ENCODE results near the gene ZNF516. TPM values are rescaled to one million over a fixed set of nuclear protein-coding genes. Genes with fewer than 3 reads are reported as not detected.
A peak's percentile ranks its signal among the peaks of the same experiment; 100 is the strongest.

Gene ZNF516
- total and polyA plus RNA-seq, 2 of the 4 experiments (the other 2 are of a cell fraction): 7.9 to 16.9 TPM

DNA sequence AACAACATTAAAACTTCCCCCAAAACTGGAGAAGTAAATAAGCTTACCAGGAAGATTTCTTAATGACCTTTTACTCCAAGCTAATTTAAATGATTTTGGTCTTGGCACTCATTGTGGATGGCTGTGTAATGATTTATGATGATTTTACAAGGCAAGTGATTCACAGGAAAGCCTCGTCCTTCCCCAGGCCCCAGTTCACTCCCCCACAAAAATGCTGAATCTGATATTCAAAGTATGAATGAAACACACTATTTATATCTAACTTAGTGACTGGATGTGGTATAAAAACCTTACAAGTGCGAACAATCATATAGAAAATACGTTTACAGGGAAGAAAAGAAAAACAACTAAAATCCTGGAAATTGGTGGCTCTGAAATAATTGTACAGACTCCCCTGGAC, 49.8 kb downstream of the ZNF516 start:
- in situ Hi-C loops (cut with MboI; ENCODE audit: low sequenced_read_pairs) (no loop called here), intact Hi-C loops (cut with micrococcal nuclease) (no loop called here), dilution Hi-C loops (cut with HindIII; ENCODE audit: low sequenced_read_pairs, unreplicated experiment) (no loop called here)
- peak overlapping the region; percentile 56 for H3K27ac ChIP-seq (ENCODE audit: insufficient read depth, low read length)
- TF ChIP-seq NFE2L2 (IDR thresholded peaks at IDR 0.05; ENCODE audit: low read depth, low read length): no peak
- TF ChIP-seq RFX5 (IDR thresholded peaks at IDR 0.05; ENCODE audit: low read depth, low read length): no peak
- TF ChIP-seq MXI1 (IDR thresholded peaks at IDR 0.05; ENCODE audit: borderline replicate concordance, low read depth, low read length): no peak
- peak; percentile 71 for TF ChIP-seq MAFK (IDR thresholded peaks at IDR 0.05; ENCODE audit: low read depth, low read length)
- TF ChIP-seq RCOR1 (IDR thresholded peaks at IDR 0.05; ENCODE audit: insufficient replicate concordance, low read length): no peak
- TF ChIP-seq RAD21 (IDR thresholded peaks at IDR 0.05; ENCODE audit: low read length): no peak
- TF ChIP-seq CHD1 (IDR thresholded peaks at IDR 0.05; ENCODE audit: low read depth, low read length): no peak
- no peak for TF ChIP-seq MAZ (IDR thresholded peaks at IDR 0.05; ENCODE audit: borderline replicate concordance, low read depth, low read length)
- no peak for TF ChIP-seq SMC3 (IDR thresholded peaks at IDR 0.05; ENCODE audit: low read depth, low read length)
- TF ChIP-seq, protein P1, sequence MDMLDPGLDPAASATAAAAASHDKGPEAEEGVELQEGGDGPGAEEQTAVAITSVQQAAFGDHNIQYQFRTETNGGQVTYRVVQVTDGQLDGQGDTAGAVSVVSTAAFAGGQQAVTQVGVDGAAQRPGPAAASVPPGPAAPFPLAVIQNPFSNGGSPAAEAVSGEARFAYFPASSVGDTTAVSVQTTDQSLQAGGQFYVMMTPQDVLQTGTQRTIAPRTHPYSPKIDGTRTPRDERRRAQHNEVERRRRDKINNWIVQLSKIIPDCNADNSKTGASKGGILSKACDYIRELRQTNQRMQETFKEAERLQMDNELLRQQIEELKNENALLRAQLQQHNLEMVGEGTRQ (IDR thresholded peaks at IDR 0.05; ENCODE audit: low read depth, low read length): no peak
- no peak for TF ChIP-seq CEBPB (IDR thresholded peaks at IDR 0.05; ENCODE audit: low read depth, low read length)
- peak; percentile 48; the same call in 1 of the 2 replicates for TF ChIP-seq FOS (IDR thresholded peaks at IDR 0.05; ENCODE audit: low read depth, low read length)
- TF ChIP-seq BHLHE40 (IDR thresholded peaks at IDR 0.05; ENCODE audit: low read depth, low read length): no peak
- TF ChIP-seq, protein P2, sequence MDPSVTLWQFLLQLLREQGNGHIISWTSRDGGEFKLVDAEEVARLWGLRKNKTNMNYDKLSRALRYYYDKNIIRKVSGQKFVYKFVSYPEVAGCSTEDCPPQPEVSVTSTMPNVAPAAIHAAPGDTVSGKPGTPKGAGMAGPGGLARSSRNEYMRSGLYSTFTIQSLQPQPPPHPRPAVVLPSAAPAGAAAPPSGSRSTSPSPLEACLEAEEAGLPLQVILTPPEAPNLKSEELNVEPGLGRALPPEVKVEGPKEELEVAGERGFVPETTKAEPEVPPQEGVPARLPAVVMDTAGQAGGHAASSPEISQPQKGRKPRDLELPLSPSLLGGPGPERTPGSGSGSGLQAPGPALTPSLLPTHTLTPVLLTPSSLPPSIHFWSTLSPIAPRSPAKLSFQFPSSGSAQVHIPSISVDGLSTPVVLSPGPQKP (IDR thresholded peaks at IDR 0.05; ENCODE audit: borderline replicate concordance, low read depth, low read length): no peak
- TF ChIP-seq, protein P3, sequence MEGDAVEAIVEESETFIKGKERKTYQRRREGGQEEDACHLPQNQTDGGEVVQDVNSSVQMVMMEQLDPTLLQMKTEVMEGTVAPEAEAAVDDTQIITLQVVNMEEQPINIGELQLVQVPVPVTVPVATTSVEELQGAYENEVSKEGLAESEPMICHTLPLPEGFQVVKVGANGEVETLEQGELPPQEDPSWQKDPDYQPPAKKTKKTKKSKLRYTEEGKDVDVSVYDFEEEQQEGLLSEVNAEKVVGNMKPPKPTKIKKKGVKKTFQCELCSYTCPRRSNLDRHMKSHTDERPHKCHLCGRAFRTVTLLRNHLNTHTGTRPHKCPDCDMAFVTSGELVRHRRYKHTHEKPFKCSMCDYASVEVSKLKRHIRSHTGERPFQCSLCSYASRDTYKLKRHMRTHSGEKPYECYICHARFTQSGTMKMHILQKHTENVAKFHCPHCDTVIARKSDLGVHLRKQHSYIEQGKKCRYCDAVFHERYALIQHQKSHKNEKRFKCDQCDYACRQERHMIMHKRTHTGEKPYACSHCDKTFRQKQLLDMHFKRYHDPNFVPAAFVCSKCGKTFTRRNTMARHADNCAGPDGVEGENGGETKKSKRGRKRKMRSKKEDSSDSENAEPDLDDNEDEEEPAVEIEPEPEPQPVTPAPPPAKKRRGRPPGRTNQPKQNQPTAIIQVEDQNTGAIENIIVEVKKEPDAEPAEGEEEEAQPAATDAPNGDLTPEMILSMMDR (conservative IDR thresholded peaks at IDR 0.05; ENCODE audit: low read depth, low read length): no peak
- ChIA-PET POLR2A (ENCODE audit: unreplicated experiment) (no interaction called here), CTCF (no interaction called here)
- peaks cover 58% of the 10 kb centered on the region for H4K20me1 ChIP-seq (ENCODE audit: insufficient read depth, low read length)
- H2AK9ac ChIP-seq (replicated peaks; ENCODE audit: low read depth, low read length, poor library complexity): no peak overlapping the region
- no peaks in the 10 kb centered on the region for H3K27me3 ChIP-seq (ENCODE audit: control insufficient read depth, insufficient read depth, low read length)
- peaks cover 34% of the 10 kb centered on the region for H3K4me1 ChIP-seq (ENCODE audit: control insufficient read depth, insufficient read depth, low read length)
- peak overlapping the region; percentile 77 for H2BK5ac ChIP-seq (ENCODE audit: low read depth, low read length, poor library complexity, severe bottlenecking)
- DNase-seq (peak; percentile 84), ATAC-seq (ENCODE audit: low read depth) (peak; percentile 85)
- H3K36me3 ChIP-seq (ENCODE audit: control insufficient read depth, insufficient read depth, low read length): peaks cover 22% of the 10 kb centered on the region
- H4K5ac ChIP-seq (ENCODE audit: low read depth, low read length): no peak overlapping the region
- peak overlapping the region; percentile 75 for H2BK20ac ChIP-seq (ENCODE audit: low read depth, low read length)
- peak overlapping the region; percentile 89 for H2BK120ac ChIP-seq (ENCODE audit: low read depth, low read length)
- H4K91ac ChIP-seq (ENCODE audit: insufficient read depth, low read depth, low read length): 0 out of 2 replicates have a peak overlapping the region, but pooled peaks have one; percentile 67
- BruUV-seq (replicated peaks): no TSS peak
- peak overlapping the region; percentile 72 for H3K4me2 ChIP-seq (ENCODE audit: low read depth, low read length)
- peak overlapping the region; percentile 59 for H3K56ac ChIP-seq (ENCODE audit: extremely low read depth, insufficient read depth, low read length)
- H3K4ac ChIP-seq (ENCODE audit: low read depth, low read length): peak overlapping the region; percentile 89
- H3K9me3 ChIP-seq (ENCODE audit: control insufficient read depth, insufficient read depth, low read length): no peaks in the 10 kb centered on the region
- 0 out of 2 replicates have a peak overlapping the region, but pooled peaks have one; percentile 19 for H3K9ac ChIP-seq (ENCODE audit: low read depth, low read length)
- H3K18ac ChIP-seq (ENCODE audit: low read depth, low read length): peak overlapping the region; percentile 22; the same call in 1 of the 2 replicates
- peak overlapping the region; percentile 89 for H3K14ac ChIP-seq (replicated peaks; ENCODE audit: low read depth, low read length)
- peaks cover 33 to 68% of the 10 kb centered on the region in 2 experiments for H3K79me1 ChIP-seq (ENCODE audit: low read depth in 1 of 2, low read length in 2 of 2)
- peak overlapping the region; percentile 92 for H3K23ac ChIP-seq (ENCODE audit: low read depth, low read length)
- H3K4me3 ChIP-seq (ENCODE audit: insufficient read depth, low read depth, low read length): no peak overlapping the region
- peak overlapping the region; percentile 85; the same call in 1 of the 2 replicates for H2AK5ac ChIP-seq (ENCODE audit: low read depth, low read length)
- peak overlapping the region; percentile 8; the same call in 1 of the 3 replicates for H2BK15ac ChIP-seq (ENCODE audit: low read depth, low read length)
- no peak overlapping the region for H2AFZ ChIP-seq (replicated peaks; ENCODE audit: low read length, poor library complexity)
- peaks cover 30% of the 10 kb centered on the region for H3K9me1 ChIP-seq (ENCODE audit: insufficient read depth, low read length)
- H4K8ac ChIP-seq (ENCODE audit: low read depth in 2 of 2, low read length in 2 of 2): peak overlapping the region in 1 of 2 experiments; percentile 77; a peak in 2 of 4 replicates
- no CpG with 5 or more reads among the region's 3 CpGs for WGBS, 2 experiments (ENCODE audit: extremely low coverage in 2 of 2, insufficient read length in 1 of 2)
